H9 (cell line): Measurements from ENCODE around the gene RMI2. TPM values are rescaled to one million over a fixed set of nuclear protein-coding genes. Genes with fewer than 3 reads are reported as not detected.

Source experiments
- DNase-seq: peaks from one replicate; pipeline ENCODE4 v3.0.0-alpha.2; 2017
- H2AFZ ChIP-seq: one replicate; pipeline ENCODE4 v1.6.1; 2013; ENCODE audit warnings: mild to moderate bottlenecking, low read length, control low read depth, moderate library complexity
- H2AK5ac ChIP-seq: 2 replicates; pipeline ENCODE4 v1.6.1; 2013; ENCODE audit warnings: low read length, control low read depth, mixed read lengths; ENCODE audit not compliant: insufficient read length
- H2BK120ac ChIP-seq: one replicate; pipeline ENCODE4 v1.6.1; 2013; ENCODE audit warnings: low read depth, mild to moderate bottlenecking, low read length, control low read depth, inconsistent platforms; ENCODE audit not compliant: poor library complexity, severe bottlenecking
- H2BK12ac ChIP-seq: 2 replicates; pipeline ENCODE4 v1.6.1; 2013; ENCODE audit warnings: low read length, control low read depth, mixed read lengths, low read depth; ENCODE audit not compliant: insufficient read length
- H2BK15ac ChIP-seq: 2 replicates; pipeline ENCODE4 v1.6.1; 2013; ENCODE audit warnings: low read depth, low read length, control low read depth
- H2BK20ac ChIP-seq: one replicate; pipeline ENCODE4 v1.6.1; 2013; ENCODE audit warnings: low read depth, mild to moderate bottlenecking, low read length, control low read depth, inconsistent platforms; ENCODE audit not compliant: poor library complexity, severe bottlenecking
- H2BK5ac ChIP-seq: 2 replicates; pipeline ENCODE4 v1.6.1; 2013; ENCODE audit warnings: low read length, control low read depth, mixed read lengths; ENCODE audit not compliant: insufficient read length
- H3K14ac ChIP-seq: 2 replicates; pipeline ENCODE4 v1.6.1; 2013; ENCODE audit warnings: low read length, control low read depth; ENCODE audit not compliant: insufficient read depth
- H3K18ac ChIP-seq: 2 replicates; pipeline ENCODE4 v1.6.1; 2013; ENCODE audit warnings: low read depth, mild to moderate bottlenecking, mixed read lengths, low read length, control low read depth; ENCODE audit not compliant: insufficient read length
- H3K23ac ChIP-seq: 2 replicates; pipeline ENCODE4 v1.6.1; 2013; ENCODE audit warnings: low read length, control low read depth, mixed read lengths, low read depth; ENCODE audit not compliant: insufficient read length
- H3K23me2 ChIP-seq: 2 replicates; pipeline ENCODE4 v1.6.1; 2013; ENCODE audit warnings: low read depth, mild to moderate bottlenecking, mixed read lengths, low read length, control low read depth; ENCODE audit not compliant: insufficient read length, poor library complexity, severe bottlenecking
- H3K27ac ChIP-seq: 2 replicates; pipeline ENCODE4 v1.5.1; 2013; ENCODE audit warnings: low read length, control low read depth, mixed read lengths, low read depth; ENCODE audit not compliant: insufficient read length
- H3K27me3 ChIP-seq: 2 replicates; pipeline ENCODE4 v1.6.1; 2013; ENCODE audit warnings: low read length, control low read depth, inconsistent platforms; ENCODE audit not compliant: insufficient read depth
- H3K4ac ChIP-seq: 2 replicates; pipeline ENCODE4 v1.6.1; 2013; ENCODE audit warnings: low read depth, mild to moderate bottlenecking, control low read depth, inconsistent platforms, low read length, moderate library complexity
- H3K4me1 ChIP-seq: 2 replicates; pipeline ENCODE4 v1.6.1; 2013; ENCODE audit warnings: low read length, control low read depth, inconsistent platforms; ENCODE audit not compliant: insufficient read depth
- H3K4me2 ChIP-seq: 2 replicates; pipeline ENCODE4 v1.6.1; 2013; ENCODE audit warnings: low read length, control low read depth, mixed read lengths; ENCODE audit not compliant: insufficient read length, insufficient read depth
- H3K56ac ChIP-seq: 2 replicates; pipeline ENCODE4 v1.6.1; 2013; ENCODE audit warnings: low read depth, mild to moderate bottlenecking, mixed read lengths, low read length, control low read depth; ENCODE audit not compliant: insufficient read length
- H3K79me1 ChIP-seq: 2 replicates; pipeline ENCODE4 v1.6.1; 2013; ENCODE audit warnings: low read depth, mild to moderate bottlenecking, moderate library complexity, low read length, control low read depth, inconsistent platforms; ENCODE audit not compliant: insufficient read depth, poor library complexity, severe bottlenecking
- H3K79me2 ChIP-seq: 2 replicates; pipeline ENCODE4 v1.6.1; 2013; ENCODE audit warnings: low read length, control low read depth, inconsistent platforms; ENCODE audit not compliant: insufficient read depth
- H3K9ac ChIP-seq: 2 replicates; pipeline ENCODE4 v1.6.1; 2013; ENCODE audit warnings: low read length, control low read depth, mixed read lengths; ENCODE audit not compliant: insufficient read length; ENCODE audit errors: extremely low read depth
- H3K9me3 ChIP-seq: one replicate; pipeline ENCODE4 v1.6.1; 2013; ENCODE audit warnings: low read depth, low read length, inconsistent platforms; ENCODE audit not compliant: control insufficient read depth
- H3T11ph ChIP-seq: one replicate; pipeline ENCODE4 v1.6.1; 2013; ENCODE audit warnings: mild to moderate bottlenecking, low read length, control low read depth, inconsistent platforms
- H4K20me1 ChIP-seq: one replicate; pipeline ENCODE4 v1.6.1; 2013; ENCODE audit not compliant: control insufficient read depth, insufficient read length, insufficient read depth
- H4K5ac ChIP-seq: 2 replicates; pipeline ENCODE4 v1.6.1; 2013; ENCODE audit warnings: low read depth, mild to moderate bottlenecking, mixed read lengths, low read length, control low read depth; ENCODE audit not compliant: insufficient read length
- H4K8ac ChIP-seq: replicated peaks from 2 replicates; pipeline ENCODE4 v1.6.1; 2013; ENCODE audit warnings: low read length, control low read depth, mixed read lengths, low read depth; ENCODE audit not compliant: insufficient read length
- H4K91ac ChIP-seq: 2 replicates; pipeline ENCODE4 v1.6.1; 2013; ENCODE audit warnings: low read depth, mild to moderate bottlenecking, moderate library complexity, mixed read lengths, low read length, control low read depth; ENCODE audit not compliant: insufficient read length
- H3K27ac Mint-ChIP-seq, 3 experiments: 2 replicates in 2 of 3; 3 replicates in 1 of 3; pipeline ENCODE4 v1.8.0; 2020 to 2021; ENCODE audit warnings: mixed read lengths in 3 of 3, mild to moderate bottlenecking in 1 of 3, moderate library complexity in 1 of 3
- H3K27me3 Mint-ChIP-seq: 2 replicates; pipeline ENCODE4 v1.8.0; 2021; ENCODE audit warnings: low read depth, mild to moderate bottlenecking, moderate library complexity, mixed read lengths
- H3K36me3 Mint-ChIP-seq, 3 experiments: 2 replicates in 2 of 3; 3 replicates in 1 of 3; pipeline ENCODE4 v1.8.0; 2020 to 2021; ENCODE audit warnings: low read depth in 3 of 3, mixed read lengths in 3 of 3; ENCODE audit not compliant: insufficient read depth in 1 of 3
- H3K4me1 Mint-ChIP-seq, 2 experiments: 2 replicates each; pipeline ENCODE4 v1.8.0; 2020; ENCODE audit warnings: mixed read lengths in 2 of 2
- H3K4me3 Mint-ChIP-seq, 2 experiments: 2 replicates in 1 of 2; 3 replicates in 1 of 2; pipeline ENCODE4 v1.8.0; 2020 to 2021; ENCODE audit warnings: mild to moderate bottlenecking in 2 of 2, mixed read lengths in 2 of 2, moderate library complexity in 1 of 2
- H3K9me3 Mint-ChIP-seq, 2 experiments: 2 replicates in 1 of 2; 3 replicates in 1 of 2; pipeline ENCODE4 v1.8.0; 2020; ENCODE audit warnings: mild to moderate bottlenecking in 2 of 2, mixed read lengths in 2 of 2, moderate library complexity in 1 of 2
- WGBS: extraction: QIAGEN DNeasy Blood & Tissue Kit; methylation state at CpG from one replicate; pipeline ENCODE4 v1.1.7; 2013; ENCODE audit warnings: missing lambda C conversion rate, low lambda C conversion rate, mixed read lengths; ENCODE audit not compliant: insufficient read length; ENCODE audit errors: extremely low coverage; 5-methylcytosine and 5-hydroxymethylcytosine counted together
- total RNA-seq: library from RNA; stranded (reverse); gene quantifications from 2 replicates; pipeline ENCODE4 v1.2.1, GENCODE V29; 2021
- TF ChIP-seq, protein P1 (sequence below): fragments of 200-600 bp; sonication (generic); conservative IDR thresholded peaks from 3 replicates; pipeline ENCODE4 v1.8.0; 2021; ENCODE audit warnings: antibody characterized with exemption, mild to moderate bottlenecking

The RMI2 gene
- total RNA-seq, 1 experiment from 2014 or later: 57.6 TPM

DNA sequence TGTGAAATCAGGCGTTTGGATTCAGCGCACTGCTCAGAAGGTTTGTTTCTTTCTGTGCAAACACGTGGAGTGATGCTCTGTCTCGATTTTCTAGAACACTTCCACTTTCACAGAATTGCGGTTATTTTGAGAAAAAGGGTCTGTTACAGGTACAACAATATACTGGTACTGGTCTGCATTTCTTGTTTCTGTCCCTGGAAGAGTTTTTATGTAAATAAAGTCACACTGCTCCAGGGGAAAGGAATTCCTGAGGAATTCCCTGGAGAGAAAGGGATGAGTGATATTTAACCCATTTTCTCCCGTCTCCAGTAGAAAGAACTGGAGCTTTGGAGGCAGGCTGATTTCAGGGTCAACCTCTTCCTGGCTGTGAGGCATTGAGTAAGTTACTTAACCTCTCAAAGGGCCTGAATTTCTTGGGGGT is 16.2 kb upstream of the RMI2 start:
- Histone ChIP-seq H3K79me1 (no peaks in the 10 kb centered on the region), H2BK5ac (peak overlapping the region; percentile 83), H4K91ac (peak overlapping the region; percentile 60), H3K18ac (peak overlapping the region; percentile 85), H3K9me3 (no peaks in the 10 kb centered on the region), H2BK20ac (no peak overlapping the region), H4K8ac (no peak overlapping the region), H3K23ac (no peak overlapping the region), H2AFZ (no peak overlapping the region), H3K56ac (peak overlapping the region; percentile 39), H4K20me1 (no peaks in the 10 kb centered on the region), H2BK15ac (no peak overlapping the region), H3K4me1 (peaks cover 7% of the 10 kb centered on the region; the same call in 1 of the 2 replicates), H3K27ac (peak overlapping the region; percentile 99), H3K4ac (no peak overlapping the region; the same call in 1 of the 2 replicates), H2BK12ac (peak overlapping the region; percentile 88), H3K14ac (peak overlapping the region; percentile 72; the same call in 1 of the 2 replicates), H3T11ph (peak overlapping the region; percentile 55), H3K23me2 (peaks cover 4% of the 10 kb centered on the region), H4K5ac (peak overlapping the region; percentile 93), H2AK5ac (peak overlapping the region; percentile 65), H2BK120ac (peak overlapping the region; percentile 53), H3K27me3 (no peaks in the 10 kb centered on the region), H3K79me2 (no peaks in the 10 kb centered on the region), H3K4me2 (peak overlapping the region; percentile 58), H3K9ac (peak overlapping the region; percentile 46)
- peaks cover 46 to 49% of the 10 kb centered on the region in 2 experiments for H3K4me1 Mint-ChIP-seq
- no CpG with 5 or more reads among the region's 6 CpGs for WGBS
- H3K27ac Mint-ChIP-seq: peak overlapping the region; percentile 92 to 98 (median 97)
- TF ChIP-seq, protein P1, sequence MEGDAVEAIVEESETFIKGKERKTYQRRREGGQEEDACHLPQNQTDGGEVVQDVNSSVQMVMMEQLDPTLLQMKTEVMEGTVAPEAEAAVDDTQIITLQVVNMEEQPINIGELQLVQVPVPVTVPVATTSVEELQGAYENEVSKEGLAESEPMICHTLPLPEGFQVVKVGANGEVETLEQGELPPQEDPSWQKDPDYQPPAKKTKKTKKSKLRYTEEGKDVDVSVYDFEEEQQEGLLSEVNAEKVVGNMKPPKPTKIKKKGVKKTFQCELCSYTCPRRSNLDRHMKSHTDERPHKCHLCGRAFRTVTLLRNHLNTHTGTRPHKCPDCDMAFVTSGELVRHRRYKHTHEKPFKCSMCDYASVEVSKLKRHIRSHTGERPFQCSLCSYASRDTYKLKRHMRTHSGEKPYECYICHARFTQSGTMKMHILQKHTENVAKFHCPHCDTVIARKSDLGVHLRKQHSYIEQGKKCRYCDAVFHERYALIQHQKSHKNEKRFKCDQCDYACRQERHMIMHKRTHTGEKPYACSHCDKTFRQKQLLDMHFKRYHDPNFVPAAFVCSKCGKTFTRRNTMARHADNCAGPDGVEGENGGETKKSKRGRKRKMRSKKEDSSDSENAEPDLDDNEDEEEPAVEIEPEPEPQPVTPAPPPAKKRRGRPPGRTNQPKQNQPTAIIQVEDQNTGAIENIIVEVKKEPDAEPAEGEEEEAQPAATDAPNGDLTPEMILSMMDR: no peak
- H3K4me3 Mint-ChIP-seq: peak overlapping the region; percentile 31 to 64
- H3K27me3 Mint-ChIP-seq: no peaks in the 10 kb centered on the region
- no peaks in the 10 kb centered on the region; a peak in 3 of 5 replicates for H3K9me3 Mint-ChIP-seq
- peaks cover 0 to 4% (median 0%) of the 10 kb centered on the region in 3 experiments; a peak in 5 of 7 replicates for H3K36me3 Mint-ChIP-seq
- DNase-seq: peak; percentile 60
